Measurements from ENCODE around the gene TTC31. TPM values are rescaled to one million over a fixed set of nuclear protein-coding genes. Genes with fewer than 3 reads are reported as not detected.
"Not testable (repeated sequence)": the region's sequence is repeated elsewhere in the genome, so short reads cannot be mapped to it uniquely, and the experiment has no call there.

TTC31 gene
- total RNA-seq: 10 to 100 TPM in 5 of 8 experiments, 1 to 10 TPM in 3; 4.0 to 23.5 (median 10.2) TPM

DNA sequence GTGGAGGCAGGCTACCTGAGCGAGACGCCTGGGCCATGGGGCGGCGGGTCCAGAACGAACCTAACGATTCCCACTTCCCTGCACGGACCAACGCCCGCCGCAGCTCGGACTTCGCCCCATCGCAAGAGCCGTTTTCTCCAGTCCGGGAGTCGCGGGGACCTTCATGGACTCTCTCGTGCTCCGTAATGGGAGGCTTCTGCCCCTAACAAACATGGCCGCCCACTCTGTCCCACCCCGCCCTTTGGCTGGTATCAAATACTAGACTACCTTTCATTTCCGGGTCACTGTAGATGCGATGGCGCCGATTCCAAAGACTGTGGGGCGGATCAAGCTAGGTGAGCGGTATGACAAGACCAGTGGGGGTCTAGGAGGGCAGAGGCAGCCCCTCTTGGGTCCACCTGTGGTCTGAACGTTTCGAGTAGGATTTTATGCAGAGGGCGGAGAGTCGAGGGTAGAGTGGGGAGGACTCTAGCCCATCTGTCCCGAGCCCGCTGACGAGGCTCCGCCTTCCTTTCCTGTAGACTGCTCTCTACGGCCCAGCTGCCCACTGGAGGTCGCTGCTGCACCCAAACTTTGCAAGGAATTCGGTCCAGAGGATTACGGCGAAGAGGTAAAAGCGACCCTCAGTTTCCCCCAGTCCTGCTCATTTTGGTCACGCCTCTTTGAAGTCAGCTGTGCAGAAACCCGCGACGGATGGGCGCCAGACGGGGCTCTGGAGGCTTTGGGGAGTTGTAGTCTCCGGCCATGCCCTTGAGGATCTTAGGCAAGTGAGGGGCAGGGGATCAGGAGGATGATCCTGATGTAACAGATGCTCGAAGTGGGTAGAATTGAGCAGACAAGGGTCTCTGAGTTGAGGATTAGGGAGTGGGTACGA is at the start of gene TTC31, which contains the start of gene CCDC142:
TTC31 (plus strand) TSS at position 281 of the 874 bp plus-strand sequence; CDS start at position 296, 15 bp downstream.
CCDC142 (minus strand) TSS at position 198 of the 874 bp plus-strand sequence; CDS start at position 37, 161 bp downstream.
- in situ Hi-C loops (cut with MboI; ENCODE audit: low pct_unique_long_range_greater_than_20kb in 2 of 9, low sequenced_read_pairs in 9 of 9, unreplicated experiment in 9 of 9): loop anchor here in 3 of 9 experiments (25.0 kb wide), 1 partner anchor 104 kb away; no protein-coding TSS in a partner anchor
- ATAC-seq (replicated peaks in 6 of 8): peak; percentile 92 to 94 (median 92)
- WGBS, 10 experiments: 0 to 60% (median 1%) methylated on average over 1 to 31 of the region's 50 CpGs; no CpG with 5 or more reads in 3 of the 10 experiments
- Histone ChIP-seq H3K27ac (peak within 1 kb of the TSS; percentile 91 to 93), H3K4me1 (replicated peaks in 1 of 2) (peaks cover 8 to 16% of the 10 kb centered on the region in 2 donors), H3K4me3 (peak within 1 kb of the TSS; percentile 79 to 97 (median 90))

GRCh38 chr2:74436111-74436805 is 46.6 kb upstream of the TTC31 start:
- H3K4me3 ChIP-seq: no peak overlapping the region
- peaks cover 17 to 18% of the 10 kb centered on the region in 2 donors for H3K4me1 ChIP-seq (replicated peaks in 1 of 2)
- no peak overlapping the region for H3K27ac ChIP-seq
- ATAC-seq (replicated peaks in 6 of 8): no peak
- in situ Hi-C loops (cut with MboI; ENCODE audit: low pct_unique_long_range_greater_than_20kb in 2 of 9, low sequenced_read_pairs in 9 of 9, unreplicated experiment in 9 of 9): no loop called here
- 55 to 100% (median 94%) methylated on average over 1 to 21 of the region's 43 CpGs; no CpG with 5 or more reads in 3 of the 10 experiments for WGBS, 10 experiments

- no peak for ATAC-seq (replicated peaks in 6 of 8)
- Histone ChIP-seq H3K4me1 (replicated peaks in 1 of 2) (peaks cover 17 to 18% of the 10 kb centered on the region in 2 donors), H3K27ac (no peak overlapping the region), H3K4me3 (no peak overlapping the region)
- 41 to 93% (median 83%) methylated on average over 1 to 3 of the region's 6 CpGs; no CpG with 5 or more reads in 1 of the 10 experiments for WGBS, 10 experiments
- in situ Hi-C loops (cut with MboI; ENCODE audit: low pct_unique_long_range_greater_than_20kb in 2 of 9, low sequenced_read_pairs in 9 of 9, unreplicated experiment in 9 of 9): no loop called here
Observed at GRCh38 chr2:74436848-74437695, 45.8 kb upstream of the TTC31 start.

DNA sequence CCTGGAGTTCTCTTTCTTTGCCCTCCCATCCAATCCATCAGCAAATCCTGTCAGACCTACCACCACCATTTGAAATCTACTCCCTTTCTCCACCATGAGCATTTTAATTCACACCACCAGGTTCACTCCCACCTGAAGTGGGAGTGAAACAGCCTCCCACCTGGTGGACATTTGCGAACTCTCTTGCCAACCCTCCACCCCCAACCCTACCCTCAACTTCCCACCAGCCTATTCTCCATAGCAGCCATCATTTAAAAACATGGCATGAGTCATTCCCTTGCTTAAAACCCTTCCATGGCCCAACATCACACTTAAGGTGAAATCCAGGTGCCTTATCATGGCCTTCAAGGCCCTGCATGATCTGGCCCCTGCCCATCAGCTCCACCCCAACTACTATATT is 44.6 kb upstream of the TTC31 start:
- peaks cover 17 to 18% of the 10 kb centered on the region in 2 donors for H3K4me1 ChIP-seq (replicated peaks in 1 of 2)
- H3K4me3 ChIP-seq: no peak overlapping the region
- in situ Hi-C loops (cut with MboI; ENCODE audit: low pct_unique_long_range_greater_than_20kb in 2 of 9, low sequenced_read_pairs in 9 of 9, unreplicated experiment in 9 of 9): no loop called here
- no peak overlapping the region for H3K27ac ChIP-seq
- no peak for ATAC-seq (replicated peaks in 6 of 8)
- 83 to 100% methylated on average over 1 of the region's 1 CpG; no CpG with 5 or more reads in 8 of the 10 experiments for WGBS, 10 experiments

GRCh38 chr2:74439373-74439772 is 43.5 kb upstream of the TTC31 start:
- no peak for ATAC-seq (replicated peaks in 6 of 8)
- Histone ChIP-seq H3K4me1 (replicated peaks in 1 of 2) (peaks cover 17 to 18% of the 10 kb centered on the region in 2 donors), H3K4me3 (peak overlapping the region in 4 of 5 donors; percentile 16 to 32 (median 29)), H3K27ac (no peak overlapping the region)
- WGBS, 10 experiments: 13 to 40% (median 18%) methylated on average over 1 to 2 of the region's 3 CpGs; no CpG with 5 or more reads in 7 of the 10 experiments
- in situ Hi-C loops (cut with MboI; ENCODE audit: low pct_unique_long_range_greater_than_20kb in 2 of 9, low sequenced_read_pairs in 9 of 9, unreplicated experiment in 9 of 9): no loop called here

DNA sequence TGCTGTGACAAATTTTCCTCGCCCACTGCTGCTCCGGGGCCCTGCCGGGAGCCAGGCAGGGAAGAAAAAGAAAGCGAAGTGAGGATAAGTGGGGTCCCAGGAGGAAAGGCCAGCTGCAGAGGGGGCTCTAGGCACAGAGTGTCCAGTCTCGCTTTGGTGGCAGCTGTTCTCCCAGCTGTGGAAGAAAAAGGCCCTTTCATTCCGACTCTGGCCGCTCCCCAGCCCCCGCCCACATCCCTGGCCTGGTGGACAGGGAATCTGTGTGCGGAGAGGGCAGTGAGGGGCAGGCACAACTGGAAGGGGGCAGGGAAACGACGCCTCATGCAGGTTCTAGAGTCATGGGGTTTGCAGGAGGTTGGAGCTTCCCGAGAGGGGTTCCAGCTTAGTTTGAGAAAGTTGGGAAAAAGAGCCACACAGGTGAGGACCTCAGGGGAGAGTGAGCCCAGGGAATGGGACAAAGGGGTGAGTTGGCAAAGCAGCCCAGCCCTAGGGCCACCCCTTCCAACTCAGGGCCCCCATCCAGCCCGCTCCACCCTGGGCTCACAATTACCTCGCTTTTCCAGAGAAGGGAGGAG is 43.0 kb upstream of the TTC31 start:
- peak; percentile 41 to 68 (median 56) for ATAC-seq (replicated peaks in 6 of 8)

GRCh38 chr2:74440378-74441169 is 42.3 kb upstream of the TTC31 start:
- peak; percentile 91 to 97 (median 96) for ATAC-seq (replicated peaks in 6 of 8)
- peak overlapping the region in 1 of 2 donors; percentile 5 for H3K27ac ChIP-seq
- in situ Hi-C loops (cut with MboI; ENCODE audit: low pct_unique_long_range_greater_than_20kb in 2 of 9, low sequenced_read_pairs in 9 of 9, unreplicated experiment in 9 of 9): no loop called here
- peak overlapping the region; percentile 9 to 32 (median 28) for H3K4me3 ChIP-seq
- WGBS, 10 experiments: 0 to 67% (median 27%) methylated on average over 1 to 3 of the region's 45 CpGs; no CpG with 5 or more reads in 3 of the 10 experiments
- H3K4me1 ChIP-seq (replicated peaks in 1 of 2): peaks cover 17 to 18% of the 10 kb centered on the region in 2 donors

More for the DNA sequence above, 43.0 kb upstream of the TTC31 start:
- 0 to 23% (median 6%) methylated on average over 1 to 8 of the region's 14 CpGs; no CpG with 5 or more reads in 3 of the 10 experiments for WGBS, 10 experiments
- Histone ChIP-seq H3K27ac (peak overlapping the region in 1 of 2 donors; percentile 5), H3K4me3 (peak overlapping the region; percentile 9 to 32 (median 28)), H3K4me1 (replicated peaks in 1 of 2) (peaks cover 17 to 18% of the 10 kb centered on the region in 2 donors)
- in situ Hi-C loops (cut with MboI; ENCODE audit: low pct_unique_long_range_greater_than_20kb in 2 of 9, low sequenced_read_pairs in 9 of 9, unreplicated experiment in 9 of 9): no loop called here

DNA sequence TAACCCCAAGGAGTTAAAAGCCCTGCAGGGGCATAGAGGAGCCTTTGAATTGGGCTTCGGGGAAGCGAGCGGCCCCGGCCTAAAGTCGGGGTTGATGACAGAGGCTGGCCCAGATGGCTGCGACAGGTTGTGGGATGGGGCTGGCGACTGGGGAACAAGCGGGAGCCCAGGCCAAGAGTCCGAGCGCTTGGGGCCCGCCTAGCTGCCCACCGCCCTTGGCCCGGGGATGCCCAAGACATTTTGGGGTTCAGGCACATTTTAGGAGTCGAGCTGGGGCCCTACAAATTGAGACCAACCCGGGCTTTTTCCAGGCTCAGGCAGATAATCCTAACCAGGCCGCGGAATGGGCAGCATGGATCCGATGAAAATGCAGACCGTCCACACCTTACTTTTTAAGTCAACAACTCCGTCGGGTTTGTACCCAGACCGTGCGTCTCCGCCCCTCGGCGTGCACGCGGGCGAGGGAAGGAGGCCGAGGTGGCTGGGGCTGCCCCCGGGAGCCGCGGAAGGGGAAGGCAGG is 41.7 kb upstream of the TTC31 start:
- ATAC-seq (replicated peaks in 6 of 8): no peak

DNA sequence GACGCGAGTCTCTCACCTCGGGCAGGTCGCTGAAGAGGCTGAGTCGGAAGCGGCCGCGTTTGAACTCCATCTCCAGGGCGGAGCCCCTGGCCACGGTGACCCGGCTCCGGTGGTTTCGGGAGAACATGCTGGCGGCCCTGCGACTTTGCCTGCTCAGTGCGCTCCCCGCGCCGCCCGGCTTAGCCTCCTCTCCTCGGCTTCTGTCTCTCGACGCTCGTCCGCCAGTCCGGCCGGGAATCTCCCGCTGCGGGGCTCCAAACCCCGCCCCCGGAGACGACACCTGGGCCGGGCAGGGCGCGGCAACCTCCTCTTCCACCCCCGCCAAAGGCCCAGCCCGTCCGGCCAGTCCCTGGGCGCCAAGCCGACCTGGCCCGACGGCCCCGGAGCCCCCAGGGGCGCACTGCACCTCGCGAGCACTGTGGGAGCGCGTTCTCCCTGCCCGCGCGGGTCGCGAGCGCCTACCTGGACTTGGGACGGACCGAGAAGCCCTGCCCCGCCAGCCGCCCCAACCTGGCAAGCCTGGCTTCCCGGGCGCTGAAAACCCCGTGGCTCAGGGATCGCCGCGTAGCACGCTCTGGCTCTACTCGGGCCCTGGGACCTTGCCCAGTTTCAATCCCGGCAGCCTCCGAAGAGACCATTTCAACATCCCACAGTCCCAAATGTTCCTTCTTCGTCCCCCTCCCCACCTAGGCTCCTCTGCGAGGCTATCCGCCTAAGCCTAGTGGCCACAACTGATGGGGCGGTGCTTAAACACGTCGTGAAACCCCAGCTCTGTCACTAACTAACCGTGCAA is 41.0 kb upstream of the TTC31 start, which contains the start of gene RTKN:
RTKN (minus strand) TSS at position 248 of the 793 bp plus-strand sequence; CDS start at position 127, 121 bp downstream.
- Histone ChIP-seq H3K4me1 (replicated peaks in 1 of 2) (peaks cover 17 to 18% of the 10 kb centered on the region in 2 donors), H3K27ac (no peak within 1 kb of the TSS), H3K4me3 (peak within 1 kb of the TSS in 1 of 5 donors; percentile 30)
- WGBS, 10 experiments: 24 to 80% (median 40%) methylated on average over 1 to 20 of the region's 75 CpGs; no CpG with 5 or more reads in 4 of the 10 experiments
- in situ Hi-C loops (cut with MboI; ENCODE audit: low pct_unique_long_range_greater_than_20kb in 2 of 9, low sequenced_read_pairs in 9 of 9, unreplicated experiment in 9 of 9): no loop called here
- ATAC-seq (replicated peaks in 6 of 8): peak in 2 of 8 experiments; percentile 0 to 3

More for the DNA sequence above, 41.7 kb upstream of the TTC31 start:
- 0 to 45% (median 20%) methylated on average over 1 to 18 of the region's 33 CpGs; no CpG with 5 or more reads in 3 of the 10 experiments for WGBS, 10 experiments
- H3K4me1 ChIP-seq (replicated peaks in 1 of 2): peaks cover 17 to 18% of the 10 kb centered on the region in 2 donors
- no peak overlapping the region for H3K4me3 ChIP-seq
- in situ Hi-C loops (cut with MboI; ENCODE audit: low pct_unique_long_range_greater_than_20kb in 2 of 9, low sequenced_read_pairs in 9 of 9, unreplicated experiment in 9 of 9): no loop called here
- H3K27ac ChIP-seq: no peak overlapping the region

- WGBS, 10 experiments: 67 to 100% (median 90%) methylated on average over 2 to 13 of the region's 16 CpGs; no CpG with 5 or more reads in 1 of the 10 experiments
- in situ Hi-C loops (cut with MboI; ENCODE audit: low pct_unique_long_range_greater_than_20kb in 2 of 9, low sequenced_read_pairs in 9 of 9, unreplicated experiment in 9 of 9); ATAC-seq (replicated peaks in 6 of 8); H3K27ac ChIP-seq; H3K4me3 ChIP-seq: not testable (repeated sequence)
- H3K4me1 ChIP-seq (replicated peaks in 1 of 2): peaks cover 17 to 18% of the 10 kb centered on the region in 2 donors
Observed at GRCh38 chr2:74442483-74443297, 40.2 kb upstream of the TTC31 start.

Data from motor neuron (in vitro differentiated cells).